ENCODE data around the gene ZSCAN23.
A peak's percentile ranks its signal among the peaks of the same experiment; 100 is the strongest.
"Not testable (repeated sequence)": the region's sequence is repeated elsewhere in the genome, so short reads cannot be mapped to it uniquely, and the experiment has no call there.

The ZSCAN23 gene
- 0.09 to 1.3 (median 0.61) reads per million in 4 experiments for total RNA-seq

DNA sequence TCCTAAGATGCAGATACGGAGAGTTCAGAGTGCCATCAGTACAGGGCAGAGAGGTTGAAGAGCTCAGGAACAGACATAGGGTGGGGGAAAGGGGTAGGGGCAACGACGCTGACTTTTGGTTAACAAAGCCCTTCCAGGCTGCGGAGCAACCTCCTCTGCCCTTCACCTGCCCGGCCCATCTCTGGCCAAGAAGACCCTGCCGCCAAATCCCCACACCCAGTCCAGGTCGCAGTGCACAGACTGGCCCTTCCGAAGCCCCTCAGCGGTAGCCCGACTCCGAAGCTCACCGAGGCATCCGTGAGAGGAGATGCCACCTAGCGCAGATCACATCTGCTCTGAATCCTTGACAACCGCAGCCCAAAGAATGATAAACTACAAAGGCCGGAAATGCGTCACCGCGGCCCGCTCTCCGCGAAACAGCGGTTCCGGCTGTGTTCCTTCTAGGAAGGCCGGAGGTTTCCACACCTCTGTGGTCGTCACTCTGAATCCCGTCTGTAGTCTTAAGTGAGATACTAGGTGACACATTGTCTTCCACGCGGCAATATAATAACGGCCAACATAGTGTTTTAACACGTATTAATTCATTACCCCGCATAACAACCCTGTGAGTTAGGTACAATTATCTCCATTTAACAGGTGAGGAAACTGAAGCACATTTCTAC is at the start of gene ZSCAN23:
Gene ZSCAN23 (minus strand): TSS at position 380 of the 662 bp plus-strand sequence. CDS start 7,225 bp downstream, outside the sequence.
- peak; percentile 78 for DNase-seq

DNA sequence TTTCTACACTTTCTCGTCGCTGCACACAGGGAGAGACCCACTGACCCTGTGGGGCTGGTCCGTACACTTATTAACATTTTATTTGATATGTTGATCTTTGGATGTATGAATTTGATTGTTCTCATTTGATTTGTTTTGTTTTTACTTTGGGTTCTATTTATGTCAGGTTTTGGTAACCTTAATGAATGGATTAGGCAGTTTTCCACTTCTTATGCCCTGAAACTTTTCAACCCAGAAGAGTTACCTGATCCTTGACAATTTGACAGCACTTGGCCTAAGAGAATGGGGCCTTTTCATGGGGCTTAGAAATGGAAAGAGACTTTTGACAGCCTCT is 48.7 kb upstream of the ZSCAN23 start:
- no peak for DNase-seq

DNA sequence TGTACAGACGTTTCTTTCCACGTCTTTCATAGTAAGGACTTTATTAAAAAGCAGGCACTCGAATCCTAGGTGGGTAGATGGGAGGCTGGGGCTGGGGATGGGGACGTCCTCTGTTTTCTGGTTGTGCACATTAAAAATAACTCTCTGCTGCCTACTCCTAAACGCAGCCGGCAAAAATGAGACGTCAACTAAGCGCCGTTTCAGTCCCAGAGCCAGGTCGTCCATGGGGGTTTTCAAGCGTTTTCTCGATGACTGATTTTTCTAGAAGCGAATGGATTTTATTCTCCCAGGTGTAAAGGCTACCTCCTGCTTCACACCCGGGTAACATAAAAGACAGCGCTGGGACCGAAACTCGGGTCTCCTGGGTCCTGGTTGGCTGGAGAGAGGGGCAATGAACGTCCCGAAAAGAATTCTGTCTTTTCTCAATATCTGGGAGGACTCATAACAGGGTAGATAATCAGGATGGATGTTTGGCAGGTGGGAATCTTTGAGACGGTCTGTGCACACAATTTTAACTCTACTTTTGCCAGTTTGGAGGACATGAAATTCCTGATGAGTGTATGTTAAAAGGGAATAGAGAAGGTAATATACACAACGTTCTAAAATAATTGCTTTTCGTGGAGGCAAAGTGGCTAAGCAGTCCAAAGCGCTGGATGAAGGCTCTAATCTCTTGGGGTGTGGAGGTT is 47.1 kb upstream of the ZSCAN23 start:
- DNase-seq: no peak

DNA sequence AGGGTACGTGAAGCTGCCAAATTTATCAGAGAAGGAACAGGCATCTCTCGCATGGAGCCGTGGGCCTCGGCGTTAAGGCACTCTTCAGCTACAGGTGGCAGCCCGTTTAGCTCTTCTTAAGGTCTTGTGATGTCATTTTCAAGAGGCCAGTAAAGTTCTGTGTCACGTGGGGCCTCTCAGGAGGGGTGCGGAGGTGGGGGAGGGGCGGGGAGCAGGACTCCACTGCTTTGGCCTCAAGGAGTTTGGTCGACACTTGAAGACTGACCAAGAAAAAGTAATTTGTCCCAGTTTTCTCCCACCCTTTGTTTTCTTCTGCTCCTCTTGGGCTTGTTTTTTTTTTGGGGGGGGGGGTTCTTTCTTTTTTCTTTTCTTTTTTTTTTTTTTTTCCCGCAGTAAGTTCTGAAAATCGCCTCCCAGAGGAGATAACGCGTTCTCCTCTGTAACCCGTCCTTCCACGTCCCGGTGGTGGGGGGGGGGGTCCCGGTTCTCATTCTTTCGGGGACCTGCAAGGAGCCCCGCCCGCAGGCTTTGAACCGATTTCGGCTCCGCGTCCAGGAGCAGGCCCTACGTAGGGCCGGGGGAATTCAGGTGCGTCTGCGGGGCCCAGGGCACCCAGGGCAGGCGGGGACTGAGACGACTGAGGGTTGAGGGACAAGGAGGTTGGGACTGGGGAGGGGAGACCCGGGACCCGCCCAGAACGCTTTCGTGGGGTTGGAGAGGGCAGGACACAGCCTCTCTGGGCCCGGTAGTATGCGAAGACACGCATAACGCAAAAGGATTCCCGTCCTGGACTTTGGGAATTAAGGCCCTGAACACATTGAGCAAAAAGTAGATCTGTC is 46.3 kb upstream of the ZSCAN23 start:
- DNase-seq: peak; percentile 4

DNA sequence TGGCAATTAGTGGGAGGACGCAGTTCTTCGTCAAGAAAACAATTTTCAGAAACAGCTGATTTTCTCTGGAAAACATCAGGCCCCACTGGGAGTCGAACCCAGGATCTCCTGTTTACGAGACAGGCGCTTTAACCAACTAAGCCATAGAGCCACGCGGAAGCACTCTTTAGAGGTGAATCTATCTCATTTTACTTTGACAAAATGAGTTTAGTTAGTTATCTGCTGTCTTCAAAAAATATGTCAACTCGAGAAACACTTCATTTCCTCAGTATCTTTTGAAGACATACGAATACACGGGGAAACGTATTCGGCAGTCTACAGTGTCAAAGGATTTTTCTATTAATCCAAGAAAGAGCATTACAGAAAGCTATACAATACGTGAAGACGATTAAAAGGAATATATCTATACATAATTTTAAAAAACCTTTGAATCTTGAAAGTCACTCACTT is 45.6 kb upstream of the ZSCAN23 start:
- no peak for DNase-seq

DNA sequence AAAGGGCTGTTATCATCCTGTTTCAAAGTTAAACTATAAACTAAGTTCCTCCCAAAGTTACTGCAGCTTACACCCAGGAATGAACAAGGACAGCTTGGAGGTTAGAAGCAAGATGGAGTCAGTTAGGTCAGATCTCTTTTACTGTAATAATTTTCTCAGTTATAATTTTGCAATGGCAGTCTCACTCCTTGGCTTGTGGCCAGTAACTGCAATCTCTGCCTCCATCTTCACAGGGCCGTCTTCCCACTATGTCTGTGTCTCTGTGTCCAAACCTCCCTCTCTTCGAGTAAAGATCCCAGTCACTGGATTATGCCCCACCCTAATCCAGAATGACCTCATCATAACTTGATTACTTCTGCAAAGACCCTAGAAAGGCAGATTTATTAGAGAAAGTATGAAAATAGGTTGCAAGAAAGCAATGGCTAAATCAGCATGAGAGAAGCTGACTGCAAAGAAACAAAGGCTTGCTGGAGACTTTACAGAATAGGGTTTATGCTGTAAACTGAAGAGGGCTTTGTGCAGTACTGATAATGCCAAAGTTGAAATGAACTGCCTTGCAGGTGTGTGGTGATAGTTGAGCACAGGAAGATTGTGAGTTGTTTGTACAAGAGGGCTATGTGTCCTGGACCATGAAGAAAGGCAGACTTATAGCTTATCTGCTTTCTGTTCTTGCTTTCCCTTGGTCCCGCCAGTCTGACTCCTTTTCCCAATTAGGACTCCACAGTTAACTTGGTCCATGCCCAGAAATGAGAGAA is 43.9 kb upstream of the ZSCAN23 start:
- no peak for DNase-seq

DNA sequence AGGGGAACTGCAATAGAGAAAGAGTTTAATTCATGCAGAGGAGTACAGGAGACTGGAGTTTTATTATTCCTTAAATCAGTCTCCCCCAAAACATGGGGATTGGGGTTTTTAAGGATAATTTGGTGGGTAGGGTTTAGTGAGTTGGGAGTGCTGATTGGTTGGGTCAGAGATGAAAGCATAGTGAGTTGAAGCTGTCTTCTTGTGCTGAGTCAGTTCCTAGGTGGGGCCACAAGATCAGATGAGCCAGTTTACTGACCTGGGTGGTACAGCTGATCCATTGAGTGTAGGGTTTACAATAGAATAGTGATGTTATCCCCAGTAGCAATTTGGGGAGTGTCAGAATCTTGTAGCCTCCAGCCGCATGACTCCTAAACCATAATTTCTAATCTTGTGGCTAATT is 43.2 kb upstream of the ZSCAN23 start:
- no peak for DNase-seq

DNA sequence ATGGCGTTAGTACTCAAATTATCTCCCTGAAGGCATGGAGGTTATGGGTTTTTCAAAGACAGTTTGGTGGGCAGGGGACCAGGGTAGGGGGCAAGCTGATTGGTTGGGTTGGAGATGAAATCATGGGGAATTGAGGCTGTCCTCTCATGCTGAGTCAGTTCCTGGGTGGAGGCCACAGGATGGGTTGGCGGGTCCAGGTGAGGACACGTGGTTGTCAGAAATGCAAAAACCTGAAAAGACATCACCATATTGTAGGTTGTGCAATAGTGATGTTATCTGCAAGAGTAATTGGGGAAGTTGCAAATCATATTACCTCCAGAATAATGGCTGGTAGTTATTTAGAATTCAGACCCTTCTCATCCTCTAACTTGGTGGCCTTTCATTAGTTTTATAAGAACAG is 42.2 kb upstream of the ZSCAN23 start:
- no peak for DNase-seq

DNA sequence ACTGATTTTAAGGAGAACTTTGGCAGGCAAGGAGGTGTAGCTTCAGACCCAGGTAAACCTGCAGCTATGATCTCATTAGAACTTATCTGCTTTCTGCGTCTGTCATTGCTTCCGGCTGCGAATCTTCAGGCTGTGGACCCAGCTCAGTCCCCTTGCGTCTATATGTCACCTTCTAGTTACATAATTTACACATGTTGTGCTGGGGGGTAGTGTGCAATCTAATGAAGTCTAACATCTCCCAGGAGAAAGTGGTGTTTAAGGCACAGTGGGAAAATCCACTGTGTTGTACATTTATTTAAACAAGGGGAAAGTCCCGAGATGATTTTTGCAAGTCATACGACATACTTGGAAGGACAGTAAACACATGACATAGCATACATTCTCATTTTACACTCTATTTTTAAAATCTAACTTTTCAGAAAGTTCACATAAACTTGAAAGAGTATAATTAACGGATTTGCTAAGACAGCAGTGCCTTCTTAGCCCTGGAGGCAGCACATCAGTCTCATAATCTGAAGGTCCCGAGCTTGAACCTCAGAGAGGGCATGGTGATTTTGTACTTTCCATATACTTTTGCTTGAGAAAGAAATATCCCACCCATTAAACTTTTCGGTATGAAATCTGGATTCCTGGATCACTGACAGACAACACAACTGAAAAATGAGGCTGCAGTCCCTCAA is 37.1 kb upstream of the ZSCAN23 start:
- DNase-seq: no peak

DNA sequence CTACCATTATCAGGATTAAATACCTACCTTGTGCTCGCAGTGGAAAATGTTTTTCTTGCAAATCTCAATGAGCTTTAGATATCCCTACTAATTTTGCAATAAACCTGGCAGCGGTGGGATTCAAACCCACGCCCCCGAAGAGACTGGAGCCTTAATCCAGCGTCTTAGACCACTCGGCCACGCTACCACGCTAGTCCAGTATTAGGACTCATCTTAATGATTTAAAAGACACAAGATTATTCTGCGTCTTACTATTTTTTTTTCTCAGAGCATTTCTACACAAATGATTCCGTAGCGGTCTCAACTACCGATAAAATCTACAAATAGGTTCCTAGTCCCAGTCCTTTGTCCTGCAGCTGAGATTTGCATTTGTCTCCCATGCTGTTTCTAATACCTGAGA is 35.2 kb upstream of the ZSCAN23 start:
- DNase-seq: no peak

DNA sequence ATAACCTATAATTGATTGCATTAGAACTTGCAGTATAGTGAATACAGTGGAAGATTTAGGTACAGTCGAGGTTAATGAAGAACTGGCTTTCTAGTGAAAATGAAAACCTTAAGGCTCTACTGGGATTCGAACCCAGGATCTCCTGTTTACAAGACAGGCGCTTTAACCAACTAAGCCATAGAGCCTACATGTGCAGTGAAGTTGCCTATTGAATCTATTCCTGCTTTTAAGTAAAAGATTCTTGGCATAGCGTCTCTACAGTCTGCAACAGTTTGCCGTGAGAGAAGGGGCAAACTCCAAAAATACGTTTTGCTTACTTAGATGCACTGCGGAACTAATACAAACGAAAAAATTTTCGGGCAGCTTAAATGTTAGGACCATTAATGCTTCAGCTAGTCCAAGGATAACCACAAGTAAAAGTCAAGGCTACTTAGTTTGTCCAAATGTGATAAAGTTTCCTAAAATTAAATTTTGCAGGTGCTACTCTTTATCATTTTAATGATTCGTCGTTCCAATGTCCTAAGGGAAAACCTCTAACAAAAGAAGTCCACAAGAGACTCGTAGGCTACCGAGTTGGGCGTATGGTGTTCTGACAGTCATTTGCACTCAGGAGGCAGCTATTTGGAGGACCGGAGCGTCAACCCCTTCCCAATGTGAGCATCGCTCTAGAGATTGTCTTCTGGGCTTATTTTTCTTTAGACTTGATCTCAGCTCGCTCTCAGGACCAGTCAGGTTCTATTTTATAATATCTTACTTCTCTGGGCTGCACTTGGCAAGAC is 31.3 kb upstream of the ZSCAN23 start:
- no peak for DNase-seq

DNA sequence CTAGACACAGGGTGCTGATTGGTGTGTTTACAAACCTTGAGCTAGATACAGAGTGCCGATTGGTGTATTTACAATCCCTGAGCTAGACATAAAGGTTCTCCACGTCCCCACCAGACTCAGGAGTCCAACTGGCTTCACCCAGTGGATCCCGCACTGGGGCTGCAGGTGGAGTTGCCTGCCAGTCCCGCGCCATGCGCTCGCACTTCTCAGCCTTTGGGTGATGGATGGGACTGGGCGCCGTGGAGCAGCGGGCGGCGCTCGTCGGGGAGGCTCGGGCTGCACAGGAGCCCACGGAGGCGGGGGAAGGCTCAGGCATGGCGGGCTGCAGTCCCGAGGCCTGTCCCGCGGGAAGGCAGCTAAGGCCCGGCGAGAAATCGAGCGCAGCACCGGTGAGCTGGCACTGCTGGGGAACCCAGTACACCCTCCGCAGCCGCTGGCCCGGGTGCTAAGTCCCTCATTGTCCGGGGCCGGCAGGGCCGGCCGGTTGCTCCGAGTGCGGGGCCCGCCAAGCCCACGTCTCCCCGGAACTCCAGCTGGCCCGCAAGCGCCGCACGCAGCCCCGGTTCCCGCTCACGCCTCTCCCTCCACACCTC is 26.0 kb upstream of the ZSCAN23 start:
- not testable (repeated sequence) for DNase-seq

DNA sequence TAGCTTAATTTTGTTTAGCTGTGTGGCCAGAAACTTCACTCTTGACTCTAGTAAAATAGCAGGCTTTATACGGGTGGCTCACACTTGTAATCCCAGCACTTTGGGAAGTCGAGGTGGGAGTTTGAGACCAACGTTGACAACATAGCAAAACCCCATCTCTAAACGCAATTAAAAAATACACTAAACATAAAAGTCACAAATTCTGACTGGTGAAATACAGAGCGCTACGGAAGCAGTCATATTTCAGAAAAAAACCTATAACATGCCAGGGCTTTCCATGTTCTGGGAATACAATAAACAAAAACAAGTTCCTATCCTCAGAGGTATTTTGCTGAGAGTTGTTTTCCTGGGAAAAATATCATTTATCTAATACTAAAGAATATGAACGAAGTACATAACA is 24.8 kb upstream of the ZSCAN23 start:
- DNase-seq: no peak

DNA sequence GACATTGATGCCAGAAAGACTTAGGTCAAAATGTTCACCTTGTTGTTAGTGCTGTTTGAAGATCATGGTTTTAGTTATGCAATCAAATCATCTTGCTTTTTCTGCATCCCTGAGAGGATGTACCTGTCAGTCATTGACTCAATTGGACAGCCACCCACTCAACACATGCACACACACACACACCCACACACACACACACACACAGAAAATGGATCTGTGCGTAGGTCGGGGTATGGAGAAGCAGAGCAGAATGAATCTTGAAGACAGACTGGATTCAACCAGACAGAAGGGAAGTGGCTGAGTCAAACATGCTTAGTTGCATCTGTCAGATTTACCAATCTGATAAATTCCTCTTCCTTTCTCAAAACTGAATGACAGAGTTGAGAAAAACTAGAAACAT is 19.1 kb upstream of the ZSCAN23 start:
- DNase-seq: no peak

DNA sequence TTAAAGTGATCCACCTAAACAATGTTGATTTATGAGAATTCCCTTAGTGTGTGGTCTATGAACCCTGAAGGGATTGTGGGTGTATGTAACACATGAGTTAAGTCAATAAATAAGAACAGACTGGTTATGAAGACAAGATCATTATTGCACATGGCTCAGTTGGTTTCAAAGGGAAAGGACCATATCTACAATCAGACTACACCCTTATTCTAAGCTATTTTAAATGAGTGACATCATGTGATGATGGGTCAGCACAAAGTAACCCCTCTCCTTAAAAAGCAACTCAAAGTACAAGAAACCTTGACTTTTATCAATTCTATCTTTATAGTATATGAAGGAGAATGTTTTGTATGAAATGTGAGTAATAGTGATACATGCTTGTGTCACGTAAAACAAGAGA is 15.3 kb upstream of the ZSCAN23 start:
- no peak for DNase-seq

DNA sequence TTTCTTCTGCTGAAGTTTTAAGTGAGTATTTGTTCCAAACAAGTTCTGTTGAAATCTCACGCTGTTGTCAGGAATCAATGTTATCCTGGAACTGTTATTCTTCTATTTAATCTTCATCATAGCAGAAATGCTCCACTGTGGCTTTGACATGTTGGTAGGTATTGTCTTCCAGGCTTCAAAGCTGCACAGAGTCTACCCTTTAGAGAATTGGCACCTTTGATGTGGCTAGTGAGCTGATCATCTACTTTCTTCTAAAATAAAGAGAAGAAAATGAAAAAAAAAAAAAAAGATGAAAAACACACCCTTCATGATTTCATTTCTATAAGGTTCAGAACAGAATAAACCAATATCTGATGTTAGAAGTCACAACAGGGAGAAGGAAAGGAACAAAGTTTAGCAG is 5.8 kb upstream of the ZSCAN23 start:
- no peak for DNase-seq

DNA sequence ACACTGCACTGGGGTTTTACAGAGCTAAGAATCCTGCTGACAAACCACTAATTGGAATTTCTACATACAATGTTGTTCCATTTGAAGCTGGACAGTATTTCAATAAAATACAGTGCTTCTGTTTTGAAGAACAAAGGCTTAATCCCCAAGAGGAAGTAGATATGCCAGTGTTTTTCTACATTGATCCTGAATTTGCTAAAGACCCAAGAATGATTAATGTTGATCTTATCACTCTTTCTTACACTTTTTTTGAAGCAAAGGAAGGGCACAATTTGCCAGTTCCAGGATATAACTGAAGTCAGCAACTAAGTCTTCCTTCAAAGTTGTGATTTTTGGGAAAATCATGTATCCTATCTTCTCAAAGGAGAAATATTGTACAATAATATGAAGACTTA is 4.2 kb upstream of the ZSCAN23 start:
- not testable (repeated sequence) for DNase-seq

DNA sequence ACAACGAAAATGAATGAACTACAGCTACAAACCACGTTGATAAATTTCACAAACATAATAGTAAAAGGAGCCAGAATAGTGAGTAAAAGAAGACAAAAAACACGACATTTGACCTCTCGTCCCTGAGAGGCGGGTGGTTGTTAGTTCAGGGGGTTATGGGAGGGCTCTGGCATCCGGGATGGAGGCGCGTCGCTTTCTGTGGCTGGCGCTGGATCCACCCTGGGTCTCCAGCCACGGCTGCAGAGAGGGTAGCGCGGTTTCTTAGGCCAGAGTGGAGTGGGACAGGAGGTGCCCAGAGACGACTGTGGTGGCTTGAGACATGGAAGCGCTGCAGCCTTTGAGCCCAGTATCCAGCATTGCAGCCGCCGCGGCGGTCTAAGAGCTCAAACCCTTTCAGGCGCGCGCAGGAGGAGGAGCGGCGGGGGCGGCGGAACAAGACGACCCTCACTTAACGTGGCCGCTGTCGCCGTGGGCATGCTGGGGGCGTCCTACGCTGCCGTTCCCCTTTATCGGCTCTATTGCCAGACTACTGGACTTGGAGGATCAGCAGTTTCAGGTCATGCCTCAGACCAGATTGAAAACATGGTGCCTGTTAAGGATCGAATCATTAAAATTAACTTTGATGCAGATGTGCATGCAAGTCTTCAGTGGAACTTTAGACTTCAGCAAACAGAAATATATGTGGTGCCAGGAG is 3.7 kb upstream of the ZSCAN23 start:
- DNase-seq: no peak

DNA sequence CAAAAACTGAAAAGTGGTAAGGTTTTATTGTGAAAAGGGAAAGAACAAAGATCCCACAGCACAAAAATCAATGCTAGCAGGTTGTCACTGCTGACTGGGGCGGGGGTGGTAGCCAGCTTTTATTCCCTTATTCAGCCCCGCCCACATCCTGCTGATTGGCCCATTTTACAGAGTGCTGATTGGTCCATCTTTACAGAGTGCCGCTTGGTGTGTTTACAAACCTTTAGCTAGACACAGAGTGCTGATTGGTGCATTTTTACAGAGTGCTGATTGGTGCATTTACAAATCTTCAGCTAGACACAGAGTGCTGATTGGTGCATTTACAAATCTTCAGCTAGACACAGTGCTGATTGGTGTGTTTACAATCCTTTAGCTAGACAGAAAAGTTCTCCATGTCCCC is 1.5 kb upstream of the ZSCAN23 start:
- DNase-seq: not testable (repeated sequence)

DNA sequence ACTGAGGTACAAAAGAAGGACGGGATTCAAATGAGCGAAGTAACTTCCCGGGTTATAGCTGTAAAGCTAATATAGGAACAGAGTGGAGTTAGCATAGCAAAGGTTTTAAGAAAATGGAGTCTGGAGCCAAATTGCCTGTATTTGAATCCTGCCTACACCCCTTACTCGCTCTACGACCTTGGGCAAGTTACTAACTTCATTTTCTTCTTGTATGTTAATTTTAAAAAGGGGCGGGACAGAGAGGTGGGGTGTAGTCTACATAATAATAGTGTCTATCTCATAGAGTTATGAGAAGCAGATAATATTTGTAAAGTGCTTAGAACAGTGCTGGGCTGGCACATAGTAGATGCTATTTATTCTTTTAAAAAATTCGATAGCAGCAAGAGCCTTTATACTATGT is 705 bp downstream of the ZSCAN23 start:
- DNase-seq: no peak

DNA sequence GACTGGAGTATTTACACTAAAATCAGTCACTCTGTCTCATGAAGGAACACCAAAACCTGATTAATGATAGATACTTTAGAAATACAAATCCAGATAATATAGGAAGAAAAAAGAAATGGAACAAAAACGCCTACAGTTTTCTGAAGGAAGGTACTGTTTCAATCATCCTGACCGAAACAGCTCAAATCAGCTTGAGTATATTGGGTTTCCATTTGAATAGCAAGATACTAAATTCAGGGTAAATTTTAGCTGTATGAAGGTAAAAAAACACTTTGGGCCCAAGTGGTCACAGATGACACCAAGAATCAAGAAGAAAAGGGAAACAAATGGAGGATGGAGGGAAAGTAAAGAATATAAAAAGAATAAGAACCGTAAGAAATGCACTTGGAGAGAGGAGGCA is 6.9 kb downstream of the ZSCAN23 start:
- no peak for DNase-seq
